ENCODE measurements around the gene EEIG2.

The EEIG2 gene

DNA sequence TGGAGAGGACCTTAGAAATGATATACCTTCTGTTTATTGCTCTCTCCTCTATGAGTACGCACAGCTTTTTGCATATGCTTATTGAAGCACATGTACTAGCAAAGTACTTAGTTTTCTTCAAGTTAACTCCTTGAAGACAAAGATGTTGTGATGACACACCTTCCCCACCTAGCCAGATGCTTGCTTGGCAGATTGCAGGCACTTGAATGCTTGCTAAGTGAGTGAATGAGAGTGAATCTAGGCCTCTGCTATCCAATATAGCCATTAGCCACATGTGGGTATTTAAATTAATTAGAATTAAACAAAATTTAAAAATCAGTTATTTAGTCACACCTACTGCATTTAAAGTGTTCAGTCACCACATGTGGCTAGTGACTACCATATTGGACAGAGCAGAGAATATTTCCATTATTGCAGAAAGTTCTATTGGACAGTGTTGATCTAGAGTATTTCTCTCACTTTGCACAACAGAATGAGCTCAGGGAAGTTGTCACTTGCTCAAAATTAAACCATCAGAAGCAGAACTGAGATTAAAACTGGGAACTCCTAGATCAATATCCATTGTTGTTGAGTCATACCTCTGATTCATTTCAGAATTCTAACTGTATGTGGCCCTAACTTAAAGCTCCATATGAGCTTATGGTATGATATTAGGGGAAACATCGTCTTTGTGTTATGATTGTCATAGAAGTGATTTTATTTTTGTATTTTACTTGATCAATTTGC lies 8.6 kb upstream of the EEIG2 start:
- no peak for DNase-seq

DNA sequence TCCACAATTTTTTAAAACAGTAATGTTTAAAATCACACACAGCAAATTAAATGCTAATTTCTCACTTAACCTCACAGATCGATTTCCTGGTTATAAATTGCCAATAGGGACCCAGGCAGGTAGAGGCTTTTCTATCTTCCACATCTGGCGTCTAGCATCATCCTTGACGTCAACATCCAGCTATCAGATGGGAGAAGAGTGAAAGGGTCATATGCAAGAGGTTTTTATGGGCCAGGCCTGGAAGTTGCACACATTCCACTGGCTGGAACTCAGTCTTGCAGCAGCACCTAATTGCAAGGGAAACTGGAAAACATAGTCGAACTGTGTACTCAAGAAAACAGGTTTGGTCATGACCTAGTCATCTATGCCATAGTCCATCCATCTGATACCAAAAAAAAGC lies 6.0 kb upstream of the EEIG2 start:
- no peak for DNase-seq

DNA sequence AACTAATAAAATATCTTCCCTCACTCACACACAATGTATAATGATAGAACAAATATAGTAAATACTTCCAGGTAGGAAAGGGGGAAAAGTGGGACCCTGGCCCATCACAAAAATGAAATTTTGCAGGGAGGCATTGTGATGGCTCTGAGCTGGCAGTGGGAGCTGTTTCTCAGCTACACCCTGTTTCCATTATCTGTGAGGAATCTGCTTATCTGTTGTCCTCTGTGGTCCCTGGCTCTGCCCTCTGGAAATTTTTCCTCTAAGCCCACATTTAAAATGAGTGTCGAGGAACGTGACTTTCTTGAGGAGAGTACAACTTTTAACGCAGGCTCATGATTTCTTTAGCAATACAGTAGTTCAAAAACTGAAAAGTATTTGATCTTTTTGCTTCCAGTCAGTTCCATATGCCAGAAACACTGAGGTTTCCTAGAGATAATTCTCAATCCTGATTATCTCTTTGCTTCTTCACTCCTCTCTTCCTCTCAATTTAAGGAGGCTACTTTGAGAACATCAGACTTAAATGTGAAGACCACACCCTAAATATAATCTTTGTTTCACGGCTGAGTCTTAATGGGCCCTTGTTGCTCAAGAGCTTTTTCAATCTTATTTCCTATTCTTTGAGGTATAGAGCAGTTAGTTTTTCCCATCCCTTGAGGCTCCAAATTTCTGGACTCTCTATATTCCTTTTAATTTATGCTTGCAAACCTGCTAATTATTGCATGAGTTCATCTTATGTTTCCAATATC lies 5.0 kb upstream of the EEIG2 start:
- no peak for DNase-seq

DNA sequence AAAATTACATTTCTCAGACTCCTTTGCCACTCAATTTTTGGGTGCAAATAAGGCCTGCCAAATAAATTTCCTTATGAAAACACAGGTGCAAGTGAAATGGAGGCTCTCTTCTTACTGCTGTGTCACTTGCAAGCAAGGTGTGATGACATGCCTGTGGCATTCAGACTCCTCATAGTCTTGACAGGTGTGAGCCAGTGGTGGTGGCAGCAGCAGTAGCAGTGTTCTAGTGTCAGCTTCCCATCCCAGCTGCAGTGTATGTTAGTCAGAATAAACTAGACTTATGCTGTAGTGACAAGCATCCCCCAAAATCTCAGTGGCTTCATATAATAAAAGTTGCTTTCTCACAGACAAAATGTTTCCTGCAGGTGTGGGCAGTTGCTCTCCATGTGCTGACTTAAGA lies 3.8 kb upstream of the EEIG2 start:
- DNase-seq = no peak

DNA sequence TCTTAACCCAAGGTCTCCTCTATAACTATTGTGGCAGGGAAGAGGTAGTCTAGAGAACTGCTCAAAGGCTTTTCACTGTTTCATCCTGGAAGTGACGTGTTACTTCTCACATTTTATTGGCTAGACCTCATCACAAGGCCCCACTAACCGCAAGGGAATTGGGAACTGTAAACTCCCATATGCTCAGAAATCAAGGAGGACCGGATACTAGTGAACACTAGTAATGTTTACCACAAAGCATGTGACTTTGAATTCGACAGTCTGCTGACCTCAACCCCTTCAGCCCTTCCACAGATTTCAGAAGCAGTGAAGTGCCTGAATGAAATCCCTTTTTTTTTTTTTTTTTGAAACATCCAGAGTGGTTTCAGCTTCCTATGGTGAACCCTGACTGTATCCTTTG lies 3.4 kb upstream of the EEIG2 start:
- no peak for DNase-seq

DNA sequence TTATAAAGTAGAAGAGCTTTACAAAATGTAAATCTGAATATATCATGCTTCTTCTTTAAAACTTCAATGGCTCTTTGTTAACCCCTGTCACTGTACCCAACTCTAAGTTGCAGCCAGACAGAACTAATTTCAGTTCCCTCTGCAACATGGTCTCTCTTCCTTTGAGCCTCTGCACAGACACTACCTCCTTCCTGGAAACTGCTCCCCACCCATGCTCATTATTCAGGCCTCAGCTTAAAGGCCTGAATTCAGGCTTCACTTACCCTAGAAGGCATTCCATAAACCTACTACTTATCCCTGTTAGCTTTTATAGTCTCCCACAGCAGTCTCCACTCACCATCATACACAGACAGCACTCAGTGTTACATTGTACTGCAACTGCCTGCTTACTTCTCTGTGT lies 2.6 kb upstream of the EEIG2 start:
- no peak for DNase-seq

DNA sequence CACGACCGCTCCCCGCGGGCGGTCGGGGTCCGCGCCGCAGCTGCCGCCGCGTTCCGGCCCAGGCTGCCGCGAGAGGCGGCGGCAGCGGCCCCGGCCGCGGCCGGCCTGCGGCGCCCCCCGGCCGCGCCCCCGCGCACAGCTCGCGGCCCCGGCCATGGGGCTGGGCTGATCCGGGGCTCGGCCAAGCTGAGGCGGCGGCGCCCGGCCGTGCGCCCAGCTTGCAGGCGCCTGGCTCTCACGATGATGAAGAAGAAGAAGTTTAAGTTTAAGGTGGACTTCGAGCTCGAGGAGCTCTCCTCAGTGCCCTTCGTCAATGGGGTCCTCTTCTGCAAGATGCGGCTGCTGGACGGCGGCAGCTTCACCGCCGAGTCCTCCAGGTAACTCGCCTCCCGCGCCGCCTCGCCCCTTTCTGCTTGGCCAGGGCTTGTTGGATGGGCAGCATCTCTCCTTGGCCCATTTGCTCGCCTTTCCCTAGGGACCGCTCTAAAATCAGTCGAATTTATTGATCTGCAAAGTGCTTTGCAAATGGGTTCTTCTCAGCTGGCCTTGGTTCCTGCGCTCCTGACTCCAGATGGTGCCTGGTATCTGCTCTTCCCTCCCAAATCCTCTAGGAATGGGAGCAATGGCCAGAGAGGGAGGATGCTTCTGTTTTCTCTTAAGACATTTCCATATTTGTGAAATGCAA lies 431 bp downstream of the EEIG2 start:
- no peak for DNase-seq

DNA sequence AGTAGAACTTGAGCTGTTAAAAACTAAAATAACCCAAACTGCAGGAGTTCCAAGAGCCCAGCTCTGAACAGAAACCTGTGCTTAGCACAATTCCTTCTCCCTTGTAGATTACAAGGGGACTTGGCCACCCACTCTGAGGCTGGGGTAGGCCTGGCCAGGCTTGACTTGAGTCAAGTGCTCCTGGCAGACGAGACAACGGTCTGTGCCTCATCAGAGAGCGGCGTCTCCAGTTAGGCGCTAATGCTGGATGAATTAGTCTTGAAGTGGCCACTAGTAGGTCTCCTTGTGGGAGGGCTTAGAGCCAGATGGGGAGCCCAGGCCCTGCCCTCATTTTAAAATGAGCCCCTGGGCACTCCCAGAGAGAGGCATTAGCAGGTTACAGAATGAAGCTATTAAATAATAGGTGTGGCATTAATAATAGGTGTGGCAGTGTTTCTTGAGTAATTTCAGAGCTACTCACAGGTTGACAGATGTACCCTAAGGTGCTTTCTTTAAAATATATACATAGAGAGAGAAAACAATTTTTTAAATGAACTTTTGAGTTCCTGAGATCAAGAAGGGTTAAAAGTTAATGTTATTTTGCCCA lies 1.1 kb downstream of the EEIG2 start:
- peak; percentile 29 for DNase-seq

DNA sequence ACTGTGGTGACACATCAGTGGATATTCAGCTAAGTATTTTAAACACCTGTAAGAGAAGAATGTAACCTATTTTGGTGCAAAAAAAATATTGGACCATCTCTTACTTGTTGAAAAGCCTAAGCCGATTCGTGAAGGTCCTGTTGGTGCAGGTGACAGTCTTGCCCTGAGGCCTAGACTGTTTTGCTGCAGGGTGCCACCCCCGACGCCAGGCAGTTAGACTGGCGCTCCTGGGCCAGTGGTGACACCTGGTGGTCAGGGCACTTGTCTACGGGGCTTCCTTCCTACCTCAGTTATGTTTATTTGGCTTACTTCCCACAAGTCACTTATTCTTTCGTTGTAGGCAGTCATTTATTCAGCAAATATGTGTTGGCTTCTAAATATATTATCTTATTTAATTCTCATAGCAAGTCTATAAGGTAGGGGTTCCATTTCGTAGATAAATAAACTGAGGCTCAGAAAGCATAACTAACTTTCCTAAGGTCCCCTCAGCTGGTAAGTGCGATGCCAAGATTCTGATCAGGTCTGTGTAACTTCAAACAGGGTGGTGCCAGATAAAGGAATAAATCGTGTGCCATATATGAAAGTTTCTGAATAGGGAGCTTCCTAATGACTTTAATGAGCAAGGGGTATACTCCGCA lies 1.9 kb downstream of the EEIG2 start:
- DNase-seq = peak; percentile 58

DNA sequence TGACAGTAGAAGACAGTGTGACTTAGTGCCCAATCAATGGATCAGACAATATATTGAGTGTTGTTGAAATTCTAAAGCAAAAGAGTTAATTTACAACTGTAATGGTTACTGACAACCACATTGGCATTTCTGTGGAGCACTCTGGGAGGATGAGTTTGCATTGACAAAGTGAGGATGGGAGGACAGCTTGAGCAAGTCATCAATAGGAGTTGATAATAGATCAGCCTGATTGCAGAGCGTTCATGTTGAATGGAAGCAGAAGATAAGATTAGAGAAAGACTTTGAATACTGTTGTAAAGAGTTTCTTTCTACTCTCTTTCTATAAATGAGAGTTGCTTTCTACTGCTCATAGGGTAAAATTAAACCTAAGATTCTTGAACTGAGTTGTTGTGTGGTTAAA lies 3.9 kb downstream of the EEIG2 start:
- no peak for DNase-seq

DNA sequence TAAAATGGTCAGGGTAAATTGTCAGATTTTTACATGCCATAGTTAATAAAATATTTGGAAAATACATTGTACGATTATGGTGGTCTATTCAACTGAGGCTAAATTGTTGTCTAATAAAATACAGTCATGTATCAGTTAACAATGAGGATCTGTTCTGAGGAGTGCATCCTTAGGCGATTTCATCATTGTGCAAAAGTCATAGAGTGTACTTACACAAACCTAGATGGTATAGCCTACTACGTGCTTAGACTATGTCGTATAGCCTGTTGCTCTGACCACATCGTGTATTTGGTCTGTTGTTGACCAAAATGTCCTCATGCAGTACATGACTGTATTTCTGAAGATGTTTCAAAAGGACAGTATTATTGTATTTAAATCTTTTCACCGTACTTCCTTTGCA lies 5.2 kb downstream of the EEIG2 start:
- no peak for DNase-seq

DNA sequence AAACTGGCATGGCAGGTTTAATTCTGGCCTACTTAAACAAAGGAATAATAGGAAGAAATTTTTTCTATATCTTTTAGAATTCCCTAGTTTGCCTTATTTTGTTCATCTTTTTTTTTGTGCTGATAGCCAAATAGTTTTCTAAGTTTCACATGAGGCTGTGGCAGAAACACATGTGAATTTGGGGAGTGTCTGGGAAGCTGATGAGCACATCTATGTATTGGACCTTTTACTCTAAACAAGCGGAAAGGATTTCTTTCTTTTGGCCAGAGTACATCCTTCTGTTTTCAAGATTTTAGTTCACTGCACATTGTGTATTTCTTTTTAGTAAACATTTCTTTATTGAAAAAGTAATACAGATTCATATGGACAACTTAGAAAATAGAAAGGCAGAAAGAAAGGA lies 5.6 kb downstream of the EEIG2 start:
- no peak for DNase-seq

DNA sequence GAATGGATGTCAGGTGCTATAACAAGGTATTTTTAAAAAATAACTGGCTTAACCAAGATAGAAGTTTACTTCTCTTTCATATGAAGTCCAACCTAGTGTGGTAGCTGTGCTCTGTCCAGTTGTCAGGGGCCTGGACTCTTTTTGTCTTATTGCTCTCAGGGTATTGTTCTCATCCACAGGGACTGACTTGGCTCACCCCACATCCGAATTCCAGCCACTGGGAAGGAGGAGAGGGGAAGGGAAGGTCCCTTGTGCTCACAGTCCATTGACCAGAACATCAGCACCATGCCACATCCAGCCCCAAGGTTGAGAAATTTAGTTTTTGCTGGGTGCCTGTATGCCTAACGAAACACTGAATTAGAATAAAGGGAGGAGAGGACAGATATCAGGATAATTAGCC lies 8.7 kb downstream of the EEIG2 start:
- no peak for DNase-seq

DNA sequence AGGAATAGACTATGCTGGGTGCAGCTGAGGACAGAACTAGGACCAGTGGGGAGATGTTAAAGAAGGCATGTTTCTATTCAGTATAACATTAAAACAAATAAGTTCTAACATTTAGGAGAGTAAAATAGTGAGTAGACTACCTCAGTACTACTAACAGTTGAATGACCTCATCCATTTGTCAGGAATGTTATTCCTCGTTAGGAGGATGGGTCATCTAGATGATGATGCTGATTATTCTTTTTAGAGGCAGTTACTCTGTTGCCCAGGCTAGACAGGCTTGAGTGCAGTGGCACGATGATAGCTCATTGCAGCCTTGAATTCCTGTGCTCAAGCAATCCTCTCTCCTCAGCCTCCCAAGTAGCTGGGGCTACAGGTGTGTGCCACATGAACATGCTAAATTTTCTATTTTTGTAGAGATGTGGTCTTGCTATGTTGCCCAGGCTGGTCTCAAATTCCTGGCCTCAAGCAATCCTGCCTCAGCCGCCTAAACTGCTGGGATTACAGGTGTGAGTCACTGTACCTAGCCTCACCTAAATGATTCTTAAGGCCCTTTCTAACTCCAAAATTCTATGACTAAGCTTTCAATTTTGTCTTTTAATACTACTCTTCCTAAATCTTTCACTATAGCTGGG lies 9.3 kb downstream of the EEIG2 start:
- no peak for DNase-seq

DNA sequence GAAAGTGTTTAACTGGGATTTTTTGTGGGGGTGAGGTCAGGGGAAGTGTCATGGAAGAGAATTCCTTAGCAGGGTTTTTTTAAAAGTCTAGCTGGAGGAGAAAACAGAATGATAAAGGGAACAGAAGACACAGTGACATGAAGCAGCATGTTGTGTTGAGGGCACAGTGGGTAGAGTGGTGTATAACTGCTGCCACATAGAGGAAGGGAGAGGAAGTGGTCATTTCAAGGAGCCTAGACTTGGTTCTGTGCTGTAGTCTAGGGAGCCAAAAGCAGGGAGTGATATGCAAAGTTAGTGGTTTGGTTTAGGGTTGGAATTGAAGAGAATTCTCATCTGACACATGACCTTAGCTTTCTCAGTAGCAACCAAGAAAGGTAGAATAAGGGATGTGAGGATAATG lies 10.2 kb downstream of the EEIG2 start:
- DNase-seq = no peak

DNA sequence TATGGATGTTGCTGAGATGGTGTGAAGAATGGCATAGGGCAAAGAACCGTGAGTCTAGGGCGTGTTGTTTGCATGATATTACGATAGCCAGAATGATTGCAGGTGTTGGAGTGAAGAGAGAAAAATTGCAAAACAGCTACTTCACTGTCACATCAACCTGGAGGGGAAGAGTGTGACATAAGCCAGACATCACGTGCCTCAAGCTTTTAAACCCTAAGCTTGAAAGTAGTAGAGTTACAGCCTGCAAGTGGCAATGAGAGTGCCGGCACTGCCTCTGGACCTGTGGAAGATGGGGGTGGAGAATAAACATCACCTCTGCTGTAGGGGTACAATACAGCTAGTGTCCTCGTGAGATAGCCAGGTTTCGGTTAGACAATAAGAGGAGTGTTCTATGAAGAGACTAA lies 11.1 kb downstream of the EEIG2 start:
- DNase-seq = no peak

DNA sequence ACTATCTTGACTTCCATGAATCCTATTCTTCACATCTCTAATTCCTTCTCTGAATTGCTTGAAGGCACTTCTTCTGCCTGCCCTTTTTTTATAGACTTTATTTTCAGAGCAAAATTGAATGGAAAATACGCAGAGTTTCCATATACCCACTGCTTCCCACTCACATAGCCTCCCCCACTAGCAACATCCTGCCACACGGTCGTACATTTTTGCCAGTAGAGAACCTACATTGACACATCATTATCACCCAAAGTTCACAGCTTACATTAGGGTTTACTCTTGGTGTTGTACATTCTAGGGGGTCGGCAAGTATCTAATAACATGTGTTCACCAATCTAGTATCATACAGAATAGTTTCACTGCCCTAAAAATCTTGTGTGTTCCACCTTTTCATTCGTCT lies 12.3 kb downstream of the EEIG2 start:
- DNase-seq = no peak

DNA sequence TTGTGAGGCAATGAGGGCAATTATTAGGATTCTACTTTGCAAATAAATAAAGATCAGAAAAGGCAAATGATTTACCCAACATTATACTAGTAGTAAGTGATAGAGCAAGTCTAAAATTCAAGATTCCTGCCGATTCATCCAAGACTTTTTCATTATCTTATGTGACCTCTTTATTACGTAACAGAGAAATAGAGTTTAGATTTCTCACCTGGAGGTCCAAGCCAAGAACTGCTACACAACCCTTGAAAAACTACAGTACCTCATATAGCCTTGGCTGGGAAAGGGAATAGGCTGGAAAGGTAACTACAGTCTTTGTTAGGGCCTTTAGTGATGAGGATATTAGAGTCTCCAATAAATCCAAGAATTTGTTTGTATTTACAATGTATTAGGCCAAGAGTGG lies 13.3 kb downstream of the EEIG2 start:
- no peak for DNase-seq

DNA sequence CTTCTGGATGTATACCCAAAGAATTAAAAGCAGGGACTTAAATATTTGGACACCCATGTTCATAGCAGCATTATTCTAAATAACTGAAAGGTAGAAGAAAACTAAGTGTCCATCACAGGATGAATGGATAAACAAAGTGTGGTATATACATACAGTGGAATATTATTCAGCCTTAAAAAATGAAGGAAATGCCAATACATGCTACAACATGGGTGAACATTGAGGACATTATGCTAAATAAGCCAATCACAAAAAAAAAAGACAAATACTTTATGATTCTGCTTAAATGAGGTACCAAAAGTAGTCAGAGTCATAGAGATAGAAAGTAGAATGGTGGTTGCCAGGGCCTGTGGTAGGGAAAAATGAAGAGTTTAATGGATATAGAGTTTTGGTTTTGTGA lies 14.1 kb downstream of the EEIG2 start:
- DNase-seq = no peak

DNA sequence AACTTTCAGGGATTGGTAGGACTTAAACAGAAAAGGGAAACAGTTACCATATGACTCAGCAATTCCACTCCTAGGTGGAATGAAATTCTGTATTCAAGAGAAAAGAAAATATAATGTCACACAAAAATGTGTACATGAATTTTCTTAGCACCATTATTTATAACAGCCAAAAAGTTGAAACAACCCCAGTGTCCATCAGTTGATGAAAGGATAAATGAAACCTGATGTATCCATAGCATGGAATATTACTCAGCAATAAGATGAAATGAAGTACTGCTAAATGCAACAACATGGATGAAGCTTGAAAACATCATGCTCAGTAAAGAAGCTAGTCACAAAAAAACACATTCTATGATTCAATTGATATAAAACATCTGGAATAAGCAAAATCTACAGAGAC lies 15.5 kb downstream of the EEIG2 start:
- no peak for DNase-seq

DNA sequence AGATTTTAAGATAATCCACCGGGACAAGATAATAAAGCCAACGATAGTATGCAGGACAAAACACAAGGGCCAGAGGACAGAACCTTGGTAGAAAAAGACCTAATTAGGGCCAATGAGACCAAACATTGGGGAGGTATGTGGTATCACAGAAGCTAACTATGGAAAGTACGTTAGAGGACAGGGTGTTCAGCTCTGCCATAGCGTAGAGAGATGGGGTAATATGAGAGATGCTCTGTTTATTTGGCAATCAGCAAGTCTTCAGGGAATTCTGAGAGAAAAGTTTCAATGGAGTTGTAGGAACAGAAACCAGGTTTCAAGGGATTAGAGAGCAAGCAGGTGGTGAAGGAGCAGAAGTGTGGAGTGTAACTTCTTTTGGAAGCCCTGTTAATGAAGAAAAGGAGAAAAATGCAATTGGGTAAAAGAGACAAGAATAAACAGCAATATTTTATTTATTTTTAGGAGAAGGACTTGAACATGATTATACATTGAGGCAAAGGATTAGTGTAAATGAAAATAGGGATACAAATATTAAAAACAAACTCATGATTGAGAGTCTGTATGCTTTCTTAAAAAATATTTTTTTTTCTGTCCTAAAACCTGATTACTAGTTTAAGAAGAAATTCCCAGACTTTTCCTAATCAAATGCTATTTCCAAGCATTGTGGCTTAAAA lies 24.0 kb downstream of the EEIG2 start:
- no peak for DNase-seq

DNA sequence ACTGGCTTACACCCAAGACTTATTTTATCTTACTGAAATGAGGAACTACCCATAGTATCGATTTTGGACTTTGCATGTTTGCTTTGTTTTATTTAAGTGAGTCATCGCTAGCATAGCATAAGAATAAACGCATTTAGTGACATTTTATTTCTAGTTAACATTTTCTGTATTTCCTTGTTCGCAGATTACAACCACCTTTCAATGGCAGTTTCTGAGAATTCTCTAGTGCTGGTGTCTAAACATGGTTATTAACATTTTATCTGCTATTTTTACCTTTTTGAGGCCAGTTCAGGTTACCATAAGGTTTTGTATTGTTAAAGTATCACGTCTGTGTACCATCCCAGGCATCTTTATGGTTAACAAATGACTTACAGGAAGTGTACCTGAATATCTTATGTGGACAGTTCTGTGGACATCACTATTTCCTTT lies 24.5 kb downstream of the EEIG2 start:
- no peak for DNase-seq

Data from NCI-H1436 (cell line).